Fibroblast of the conjunctiva (primary cell): ENCODE results near the gene CTAGE8.
"Not testable (repeated sequence)": the region's sequence is repeated elsewhere in the genome, so short reads cannot be mapped to it uniquely, and the experiment has no call there.

Experiments
- DNase-seq: peaks from one replicate; pipeline ENCODE4 v3.0.0-alpha.2; 2010; ENCODE audit warnings: low read depth

CTAGE8 gene, protein sequence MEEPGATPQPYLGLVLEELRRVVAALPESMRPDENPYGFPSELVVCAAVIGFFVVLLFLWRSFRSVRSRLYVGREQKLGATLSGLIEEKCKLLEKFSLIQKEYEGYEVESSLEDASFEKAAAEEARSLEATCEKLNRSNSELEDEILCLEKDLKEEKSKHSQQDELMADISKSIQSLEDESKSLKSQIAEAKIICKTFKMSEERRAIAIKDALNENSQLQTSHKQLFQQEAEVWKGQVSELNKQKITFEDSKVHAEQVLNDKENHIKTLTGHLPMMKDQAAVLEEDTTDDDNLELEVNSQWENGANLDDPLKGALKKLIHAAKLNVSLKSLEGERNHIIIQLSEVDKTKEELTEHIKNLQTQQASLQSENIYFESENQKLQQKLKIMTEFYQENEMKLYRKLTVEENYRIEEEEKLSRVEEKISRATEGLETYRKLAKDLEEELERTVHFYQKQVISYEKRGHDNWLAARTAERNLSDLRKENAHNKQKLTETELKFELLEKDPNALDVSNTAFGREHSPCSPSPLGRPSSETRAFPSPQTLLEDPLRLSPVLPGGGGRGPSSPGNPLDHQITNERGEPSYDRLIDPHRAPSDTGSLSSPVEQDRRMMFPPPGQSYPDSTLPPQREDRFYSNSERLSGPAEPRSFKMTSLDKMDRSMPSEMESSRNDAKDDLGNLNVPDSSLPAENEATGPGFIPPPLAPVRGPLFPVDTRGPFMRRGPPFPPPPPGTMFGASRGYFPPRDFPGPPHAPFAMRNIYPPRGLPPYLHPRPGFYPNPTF

GRCh38 chr7:144269188-144269587, at the start of gene CTAGE8:
CTAGE8 (minus strand) TSS chr7:144269288; CDS start chr7:144269250, 38 bp downstream.
- DNase-seq: not testable (repeated sequence)

DNA sequence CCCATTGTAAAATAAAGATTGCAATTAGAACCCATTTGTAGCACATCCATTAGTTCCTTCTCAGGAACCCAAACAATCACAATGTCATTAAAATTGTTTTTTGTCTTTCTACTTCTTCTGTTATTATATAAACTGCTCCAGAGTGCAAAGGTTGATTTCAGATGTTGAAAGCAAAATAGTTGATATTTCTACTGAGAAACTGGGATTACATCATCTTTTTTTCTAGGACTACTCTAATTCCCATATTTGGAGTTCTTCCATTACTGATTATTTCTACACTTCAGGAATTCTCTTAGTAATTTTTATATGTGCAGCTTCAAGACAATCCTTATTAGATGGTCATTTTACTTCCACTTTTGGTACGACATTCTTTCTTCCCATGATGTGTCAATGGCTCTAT, 48.4 kb upstream of the CTAGE8 start:
- DNase-seq: not testable (repeated sequence)

GRCh38 chr7:144311872-144312469, 42.9 kb upstream of the CTAGE8 start, which contains the start of gene OR2A1:
OR2A1 (plus strand) TSS chr7:144312419; CDS start chr7:144318125, 5,706 bp downstream.
- DNase-seq: not testable (repeated sequence)

DNA sequence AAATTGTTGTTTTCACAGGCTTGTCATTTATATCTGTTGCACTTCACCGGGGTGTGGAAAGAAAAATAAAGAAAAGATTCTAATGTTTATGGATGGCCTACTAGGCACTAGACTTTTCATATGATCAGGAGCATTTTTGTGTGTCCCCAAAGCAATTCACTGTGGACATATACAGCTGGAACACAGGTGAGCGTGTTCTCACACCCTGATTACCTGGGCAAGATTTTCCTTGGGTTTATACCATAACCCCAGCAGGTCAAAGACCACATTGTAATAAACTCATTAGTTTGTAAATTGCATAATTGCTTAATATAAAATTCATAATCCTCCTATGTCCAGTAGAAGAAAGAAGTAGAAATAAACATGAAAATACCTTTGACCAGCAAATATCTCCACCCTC, 42.1 kb upstream of the CTAGE8 start:
- DNase-seq: not testable (repeated sequence)

DNA sequence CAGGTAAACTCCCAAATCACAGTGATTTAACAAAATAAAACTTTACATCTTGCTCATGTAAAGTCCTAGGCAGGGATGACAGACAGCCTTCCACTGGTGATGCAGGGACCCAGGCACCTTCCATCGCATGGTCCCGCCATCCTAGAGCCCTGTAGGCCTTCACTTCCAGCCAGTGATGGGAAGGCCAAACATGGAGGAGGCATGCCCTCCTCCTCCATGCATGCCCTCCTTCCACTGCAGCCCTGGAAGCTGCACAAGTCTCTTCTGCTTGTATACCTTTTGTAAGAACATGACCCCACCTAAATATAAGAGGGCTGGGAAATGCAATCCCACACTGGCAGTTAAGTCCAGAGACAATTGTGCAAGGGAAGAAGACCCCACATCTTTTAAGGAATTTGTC, 40.6 kb upstream of the CTAGE8 start:
- DNase-seq: not testable (repeated sequence)

DNA sequence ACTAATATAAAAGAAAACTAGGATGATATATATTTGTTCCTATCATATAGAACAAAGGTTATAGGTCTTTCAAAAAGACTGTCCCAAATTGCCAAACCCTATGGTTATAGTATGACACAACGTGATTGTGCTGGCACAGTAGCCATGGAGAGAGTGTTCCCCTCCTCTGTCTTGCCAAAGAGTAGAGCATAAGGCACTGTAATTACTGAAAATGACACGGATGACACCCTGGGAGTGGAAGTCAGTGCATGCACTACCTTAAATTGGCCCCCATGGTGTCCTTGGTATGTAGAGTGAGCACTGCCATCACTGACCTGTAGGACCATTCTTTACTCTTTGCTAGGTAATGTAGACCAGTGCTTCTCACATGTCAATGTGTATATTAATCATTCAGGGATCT, 36.1 kb upstream of the CTAGE8 start:
- not testable (repeated sequence) for DNase-seq

DNA sequence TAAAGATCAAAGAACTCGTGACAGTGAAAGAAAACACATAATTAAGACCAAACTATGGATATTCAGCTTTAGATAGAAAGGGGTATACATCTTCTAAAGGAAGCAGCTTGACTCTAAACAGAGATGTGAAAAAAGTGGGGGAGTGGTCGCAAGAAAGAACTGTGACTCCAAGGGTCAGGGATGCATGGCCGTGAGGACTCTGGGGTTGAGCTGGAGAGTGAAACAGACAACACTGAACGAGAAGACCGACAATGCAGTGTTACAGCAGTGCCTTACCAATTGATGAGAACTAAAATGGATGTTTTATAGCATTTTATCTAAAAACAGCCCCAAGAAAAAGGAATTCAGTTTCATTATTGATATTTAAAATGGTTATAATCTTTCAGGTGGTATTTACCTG, 34.5 kb upstream of the CTAGE8 start:
- not testable (repeated sequence) for DNase-seq

- DNase-seq: not testable (repeated sequence)
Observed at GRCh38 chr7:144302578-144303303, 33.7 kb upstream of the CTAGE8 start.

DNA sequence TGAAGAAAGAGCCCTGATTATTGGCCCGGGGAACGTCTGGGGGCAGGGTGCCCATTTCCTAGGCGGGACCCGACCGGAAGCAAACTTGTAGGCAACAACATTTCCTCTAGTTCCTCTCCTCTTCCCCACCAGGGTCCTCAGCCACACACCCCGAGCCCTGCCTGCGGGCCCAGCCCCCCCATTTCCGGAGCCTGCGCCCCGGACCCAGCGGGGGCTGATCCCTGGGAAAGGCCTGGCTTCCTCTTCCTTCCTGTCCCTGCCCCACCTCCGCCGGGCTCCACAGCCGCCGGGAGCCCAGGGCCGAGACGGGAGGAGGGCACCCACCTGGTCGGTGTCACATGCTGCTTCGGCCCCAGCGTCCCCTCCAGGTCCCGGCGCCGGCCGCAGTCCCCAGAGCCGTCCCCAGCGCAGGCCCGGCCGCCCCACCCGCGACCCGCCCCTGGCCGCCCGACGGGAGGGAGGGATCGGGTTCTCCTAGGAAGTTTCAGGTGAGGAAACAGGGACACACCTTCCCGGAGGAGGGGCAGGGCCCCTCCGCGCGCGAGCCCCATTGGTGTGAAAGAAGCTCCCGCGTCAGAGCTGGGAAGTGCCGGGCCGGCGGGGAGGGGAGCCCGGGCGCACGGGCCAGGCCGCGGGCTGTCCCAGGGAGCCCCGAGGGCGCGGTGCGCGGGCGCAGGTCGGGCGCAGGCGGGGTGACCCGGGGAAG, 24.9 kb upstream of the CTAGE8 start:
- not testable (repeated sequence) for DNase-seq

DNA sequence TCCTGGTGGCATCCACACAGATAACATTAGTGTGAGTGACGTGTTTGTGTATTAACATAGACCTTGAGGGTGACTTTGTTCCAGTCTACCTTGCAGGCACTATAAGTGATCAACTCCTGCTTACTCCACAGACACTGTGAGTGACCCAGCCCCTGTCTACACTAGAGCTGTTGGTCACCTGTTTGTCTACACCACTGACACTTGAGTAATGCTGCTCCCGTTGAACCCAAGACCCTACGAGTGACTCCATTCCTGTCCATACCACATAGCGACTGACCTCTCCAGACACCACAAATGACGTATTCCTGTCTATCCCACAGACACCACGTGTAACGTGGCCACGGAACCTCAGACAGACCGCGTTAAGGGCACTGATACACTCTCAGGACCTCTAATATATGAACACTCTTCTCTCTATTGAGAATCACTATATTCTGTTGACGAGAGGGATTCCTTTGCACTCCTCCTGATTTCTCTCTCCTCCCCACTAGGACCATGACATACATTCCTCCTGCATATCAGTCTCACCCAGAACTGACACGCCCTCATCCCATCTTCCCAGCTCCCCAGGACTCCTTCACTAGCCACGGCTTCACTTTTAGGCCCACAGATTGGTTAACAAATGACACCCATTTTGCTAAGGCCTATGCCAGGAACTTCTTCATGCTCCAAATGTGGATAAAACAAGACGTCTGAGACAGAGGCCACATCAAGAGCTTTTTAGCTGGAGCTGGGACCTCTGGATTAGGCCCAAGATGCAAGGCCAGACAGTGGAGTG, 23.5 kb upstream of the CTAGE8 start:
- not testable (repeated sequence) for DNase-seq

DNA sequence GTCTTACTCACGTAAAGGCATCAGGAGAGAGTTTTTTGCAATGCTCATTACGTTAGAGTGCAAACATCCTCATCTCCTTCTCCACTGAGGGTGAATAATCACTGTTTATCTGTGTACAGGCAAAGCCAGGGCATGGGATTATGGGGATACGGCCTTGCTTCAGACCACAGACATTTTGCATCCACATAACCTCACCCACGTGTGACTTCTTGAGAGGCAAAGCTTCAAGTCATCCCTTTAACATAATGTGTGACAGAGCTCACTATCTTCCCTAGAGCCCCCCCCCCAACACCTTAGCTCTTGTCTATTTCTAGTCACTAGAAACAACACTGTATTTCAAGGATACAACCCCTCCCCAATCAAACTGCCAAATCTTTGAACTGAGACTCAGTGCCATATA, 22.5 kb upstream of the CTAGE8 start:
- DNase-seq: not testable (repeated sequence)

GRCh38 chr7:144287171-144287784, 18.2 kb upstream of the CTAGE8 start:
- not testable (repeated sequence) for DNase-seq

DNA sequence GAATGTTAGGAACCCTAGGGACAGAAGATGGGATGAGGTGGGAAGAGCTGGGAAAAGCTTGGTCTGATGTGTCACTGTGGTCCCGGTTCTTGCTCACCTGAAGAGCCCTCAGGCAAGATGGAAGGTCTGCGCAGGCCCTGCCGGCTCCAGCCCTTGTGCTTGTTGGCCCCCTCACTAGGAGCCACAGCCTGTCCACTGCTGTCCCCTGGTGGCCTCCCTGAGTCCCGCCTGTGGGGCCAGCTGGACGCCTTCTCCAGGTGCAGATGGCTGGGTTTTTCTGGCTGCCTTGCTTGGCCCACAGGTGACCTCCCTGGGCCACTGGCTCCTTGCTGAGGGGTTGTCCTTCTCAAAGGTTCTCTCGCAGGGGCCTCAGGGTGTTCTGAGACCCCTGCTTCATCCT, 14.6 kb upstream of the CTAGE8 start:
- DNase-seq: not testable (repeated sequence)

DNA sequence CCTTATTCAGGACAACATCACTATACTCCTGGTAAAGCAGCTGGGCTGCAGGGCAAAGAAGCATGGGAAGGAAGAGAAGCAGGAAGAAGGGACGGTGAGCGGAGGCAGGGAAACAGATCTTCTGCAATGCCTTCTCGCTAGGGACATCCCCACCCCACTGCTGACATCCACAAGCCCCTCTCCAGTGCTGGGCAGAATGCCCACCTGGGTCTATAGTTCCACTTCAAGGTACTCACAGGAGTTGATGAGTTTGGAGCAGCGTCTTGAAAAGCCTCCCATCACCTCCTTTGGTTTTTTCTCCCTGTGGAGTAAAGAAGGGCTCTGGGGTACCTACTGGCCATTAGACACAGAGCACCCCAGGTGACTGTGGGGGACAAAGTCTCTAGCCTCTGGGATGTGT, 13.4 kb upstream of the CTAGE8 start:
- not testable (repeated sequence) for DNase-seq

DNA sequence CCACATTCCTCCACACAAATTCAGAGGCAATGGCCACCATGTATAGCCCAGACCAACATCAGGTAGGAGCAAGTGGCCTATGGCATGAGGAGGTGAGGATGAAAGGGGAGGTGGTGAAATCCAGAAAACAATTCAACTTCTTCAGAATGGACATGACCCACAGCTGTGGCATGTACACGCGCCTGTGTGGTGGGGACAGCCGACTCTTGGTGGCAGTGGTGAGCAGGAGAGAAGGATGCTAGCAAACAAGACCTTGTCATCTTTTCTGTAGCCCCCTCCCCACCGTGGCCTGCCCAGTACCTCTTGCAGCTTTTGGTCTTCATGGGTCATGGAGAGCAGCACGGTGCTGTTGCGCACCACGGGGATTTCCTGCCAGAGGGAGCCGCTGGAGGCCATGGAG, 12.9 kb upstream of the CTAGE8 start:
- DNase-seq: not testable (repeated sequence)

- not testable (repeated sequence) for DNase-seq
Observed at GRCh38 chr7:144280010-144280409, 10.9 kb upstream of the CTAGE8 start.

DNA sequence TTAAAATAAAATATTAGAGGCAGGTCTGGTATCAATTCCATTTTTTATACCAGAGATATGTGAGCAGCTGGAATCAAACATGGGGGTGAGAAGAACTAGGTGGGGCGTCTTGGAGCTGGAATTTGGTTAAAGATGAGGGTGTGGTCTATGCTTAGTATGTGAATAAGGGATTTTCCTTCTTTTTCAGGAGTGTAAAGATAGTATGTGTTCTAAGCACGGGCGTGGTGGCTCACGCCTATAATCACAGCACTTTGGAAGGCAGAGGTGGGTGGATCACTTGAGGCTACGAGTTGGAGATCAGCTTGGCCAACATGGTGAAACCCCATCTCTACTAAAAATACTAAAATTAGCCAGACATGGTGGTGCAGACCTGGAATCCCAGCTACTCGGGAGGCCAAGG, 6.2 kb upstream of the CTAGE8 start:
- not testable (repeated sequence) for DNase-seq

DNA sequence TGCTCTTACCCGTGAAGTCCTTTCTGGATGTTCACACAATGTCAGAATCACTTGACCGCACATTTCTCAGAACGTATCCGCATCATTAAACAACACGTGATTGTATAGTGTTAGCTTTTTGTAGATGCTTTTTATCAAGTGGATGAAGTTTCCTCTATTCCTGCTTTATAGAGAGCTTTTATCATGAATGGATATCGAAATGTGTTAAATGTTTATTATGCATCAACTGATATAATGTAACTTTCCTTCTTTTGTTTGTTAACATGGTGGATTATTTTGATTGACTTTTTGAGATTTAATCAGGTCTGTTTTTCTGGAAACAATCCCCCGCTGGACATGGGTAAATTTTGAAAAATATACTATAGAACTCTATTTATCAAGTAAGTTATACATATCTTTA, 4.4 kb downstream of the CTAGE8 start, which contains the start of gene OR2A7:
OR2A7 (minus strand) TSS at position 101 of the 400 bp plus-strand sequence. CDS start 5,164 bp downstream, outside the sequence.
- not testable (repeated sequence) for DNase-seq

- DNase-seq: not testable (repeated sequence)
Observed at GRCh38 chr7:144262128-144262527, 7.0 kb downstream of the CTAGE8 start.

GRCh38 chr7:144259067-144259466, 10.0 kb downstream of the CTAGE8 start:
- DNase-seq: not testable (repeated sequence)
